Measurements from ENCODE around the gene TMEM184B.

- TF ChIP-seq PATZ1 (CRISPR knock-in tag; IDR thresholded peaks at IDR 0.05; ENCODE audit: borderline replicate concordance) = no peak
- TF ChIP-seq ZC3H10 (CRISPR knock-in tag; IDR thresholded peaks at IDR 0.05) = no peak
- TF ChIP-seq GLIS3 (CRISPR knock-in tag; IDR thresholded peaks at IDR 0.05) = no peak
- TF ChIP-seq RARB (CRISPR knock-in tag; IDR thresholded peaks at IDR 0.05) = no peak
- TF ChIP-seq ZFP30 (CRISPR knock-in tag; IDR thresholded peaks at IDR 0.05) = no peak
- no peak for TF ChIP-seq OSR1 (CRISPR knock-in tag; IDR thresholded peaks at IDR 0.05)
- TF ChIP-seq CSRNP3 (CRISPR knock-in tag; IDR thresholded peaks at IDR 0.05) = no peak
- no peak for TF ChIP-seq ESRRG (CRISPR knock-in tag; IDR thresholded peaks at IDR 0.05)
- TF ChIP-seq SNAI2 (CRISPR knock-in tag; IDR thresholded peaks at IDR 0.05) = no peak
These were observed 40.6 kb downstream of the TMEM184B start for GRCh38 chr22:38232196-38232595.
